Stimulated activated naive CD8-positive, alpha-beta T cell treated with anti-CD3 and anti-CD28 coated beads, Interleukin-15, Interleukin-2, amounts not matched to agents 100 U/mL and 50 U/mL, for 24 hours (primary cell): Measurements from ENCODE around the gene CLCN7.

ENCODE experiments used
- ATAC-seq: fragments of 150-1000 bp; cut with Tn5 transposase; one replicate; pipeline ENCODE4 v1.10.0; 2021
- DNase-seq: peaks from one replicate; pipeline ENCODE4 v3.0.0; 2021

Gene CLCN7

DNA sequence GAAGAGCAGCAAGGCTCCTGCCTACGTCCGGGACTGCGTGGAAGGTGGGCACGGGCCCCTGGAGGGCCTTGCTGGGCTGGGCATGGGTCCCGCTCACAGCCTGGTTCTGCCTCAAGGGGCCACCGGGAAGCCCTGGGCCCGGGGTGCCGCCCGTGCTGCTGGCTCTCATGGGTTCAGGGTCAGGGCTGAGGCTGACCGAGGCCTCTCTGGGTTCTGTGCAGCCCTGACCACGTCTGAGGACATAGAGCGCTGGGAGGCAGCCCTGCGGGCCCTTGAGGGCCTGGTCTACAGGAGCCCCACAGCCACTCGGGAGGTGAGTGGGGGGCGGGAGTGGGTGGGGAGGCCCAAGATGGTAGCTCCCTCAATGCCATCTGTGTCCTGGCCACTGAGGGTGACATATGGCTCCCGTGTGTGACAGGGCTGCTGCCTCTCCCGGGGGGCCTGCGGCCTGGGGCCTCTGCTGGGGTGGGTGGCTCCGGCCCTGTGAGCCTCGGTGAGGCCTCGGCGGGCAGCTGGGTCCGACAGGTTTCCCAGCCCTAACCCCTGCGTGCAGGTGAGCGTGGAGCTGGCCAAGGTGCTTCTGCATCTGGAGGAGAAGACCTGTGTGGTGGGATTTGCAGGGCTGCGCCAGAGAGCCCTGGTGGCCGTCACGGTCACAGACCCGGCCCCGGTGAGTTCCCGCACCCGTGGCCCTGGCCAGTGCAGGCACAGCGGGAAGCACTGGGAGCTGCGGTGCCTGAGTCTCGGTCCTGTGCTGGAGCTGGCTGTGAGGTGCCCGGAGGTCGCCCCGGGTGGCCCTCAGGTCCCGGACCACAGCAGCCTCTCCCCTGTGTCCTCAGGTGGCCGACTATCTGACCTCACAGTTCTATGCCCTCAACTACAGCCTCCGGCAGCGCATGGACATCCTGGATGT is 27.5 kb upstream of the CLCN7 start:
- DNase-seq (no peak), ATAC-seq (no peak)

GRCh38 chr16:1501630-1502029 is 26.8 kb upstream of the CLCN7 start:
- ATAC-seq: no peak
- no peak for DNase-seq

DNA sequence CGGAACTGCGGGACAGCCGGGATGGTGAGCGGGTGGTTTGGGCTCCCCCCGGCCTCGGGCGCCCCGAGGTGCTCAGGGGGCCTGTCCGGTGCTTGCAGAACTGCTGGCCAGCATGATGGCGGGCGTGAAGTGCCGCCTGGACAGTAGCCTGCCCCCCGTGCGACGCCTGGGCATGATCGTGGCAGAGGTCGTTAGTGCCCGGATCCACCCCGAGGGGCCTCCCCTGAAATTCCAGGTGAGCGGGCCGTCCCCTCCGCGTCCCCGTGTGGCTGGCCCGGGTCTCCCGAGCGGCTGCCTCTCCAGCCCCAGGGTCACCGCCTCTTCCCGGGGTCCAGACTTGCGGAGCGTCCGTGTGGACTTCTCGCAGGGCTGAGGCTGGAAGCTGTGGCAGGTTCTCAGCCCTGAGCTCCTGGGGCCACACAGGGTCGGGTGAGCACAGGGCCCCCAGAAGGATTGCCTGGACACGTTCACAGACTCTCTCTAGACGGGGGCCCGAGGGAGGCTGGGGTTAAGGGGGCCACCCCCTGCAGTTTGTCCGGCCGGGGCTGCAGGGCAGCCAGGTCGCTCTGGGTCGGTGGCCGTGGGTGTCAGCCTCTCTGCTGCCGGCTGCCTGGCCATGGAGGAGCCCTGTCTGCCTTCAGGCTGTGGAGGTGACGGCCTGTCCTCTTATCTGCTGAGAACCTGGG is 25.8 kb upstream of the CLCN7 start:
- ATAC-seq (no peak), DNase-seq (no peak)

DNA sequence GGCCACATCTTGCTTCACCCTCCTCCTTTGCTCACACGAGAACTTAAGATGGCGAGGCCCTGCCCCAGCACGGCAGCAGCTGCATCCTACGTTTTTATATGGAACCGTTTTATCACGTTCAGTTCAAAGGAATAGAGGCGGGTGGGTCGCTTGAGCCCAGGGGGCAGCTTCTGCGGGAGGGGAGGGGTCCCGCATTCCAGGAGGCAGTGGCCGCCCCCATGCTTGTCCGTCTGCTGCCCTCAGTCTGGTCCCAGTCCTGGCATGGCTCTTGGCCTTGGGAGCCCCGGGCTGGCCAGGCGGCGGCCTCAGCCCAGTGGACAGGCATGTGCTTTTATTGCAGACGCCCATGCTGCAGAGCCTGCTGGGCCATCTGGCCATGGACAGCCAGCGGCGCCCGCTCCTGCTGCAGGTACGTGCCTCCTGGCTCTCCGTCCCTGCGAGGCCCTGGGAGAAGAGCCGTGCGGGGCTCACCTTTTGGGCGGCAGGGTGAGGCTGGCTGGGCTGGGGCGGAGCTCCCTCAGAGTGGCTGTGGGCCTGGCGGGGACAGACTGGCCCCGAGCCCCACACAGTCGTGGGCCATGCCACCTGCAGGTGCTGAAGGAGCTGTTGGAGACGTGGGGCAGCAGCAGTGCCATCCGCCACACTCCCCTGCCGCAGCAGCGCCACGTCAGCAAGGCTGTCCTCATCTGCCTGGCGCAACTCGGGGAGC is 25.1 kb upstream of the CLCN7 start:
- no peak for ATAC-seq
- DNase-seq: no peak

DNA sequence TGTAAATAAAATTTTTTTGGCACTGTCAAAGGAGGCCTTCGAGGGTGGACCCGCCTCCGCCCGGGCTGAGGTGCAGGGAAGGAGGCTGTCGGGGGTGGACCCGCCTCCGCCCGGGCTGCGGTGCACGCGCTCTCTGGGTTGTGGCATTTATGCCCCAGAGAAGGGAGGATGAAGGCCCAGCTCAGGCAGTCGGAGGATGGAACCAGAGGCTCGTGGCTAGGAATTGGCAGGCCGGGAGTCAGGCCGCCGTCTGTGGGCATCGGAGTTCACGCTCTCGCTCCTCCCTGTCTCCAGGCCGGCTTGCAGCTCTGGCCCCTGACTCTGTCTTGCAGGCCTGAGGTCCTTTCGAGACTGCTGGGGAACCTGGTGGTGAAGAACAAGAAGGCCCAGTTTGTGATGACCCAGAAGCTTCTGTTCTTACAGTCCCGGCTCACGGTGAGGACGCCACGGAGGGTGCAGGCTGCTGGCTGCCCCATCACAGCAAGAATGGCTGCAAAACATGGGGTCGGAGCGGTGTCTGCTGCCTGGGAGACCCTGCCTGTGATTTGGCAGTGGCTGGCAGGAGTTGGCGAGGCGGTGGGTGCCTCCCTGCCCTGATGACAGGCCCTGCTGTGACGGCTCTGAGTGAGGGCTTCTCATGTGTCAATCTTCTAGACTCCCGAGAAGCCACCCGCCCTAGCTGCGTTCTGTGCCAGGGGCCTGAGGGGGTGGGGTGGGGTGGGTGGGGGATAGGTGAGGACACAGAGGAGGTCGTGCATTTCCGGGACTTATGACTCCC is 24.3 kb upstream of the CLCN7 start:
- ATAC-seq (no peak), DNase-seq (no peak)

DNA sequence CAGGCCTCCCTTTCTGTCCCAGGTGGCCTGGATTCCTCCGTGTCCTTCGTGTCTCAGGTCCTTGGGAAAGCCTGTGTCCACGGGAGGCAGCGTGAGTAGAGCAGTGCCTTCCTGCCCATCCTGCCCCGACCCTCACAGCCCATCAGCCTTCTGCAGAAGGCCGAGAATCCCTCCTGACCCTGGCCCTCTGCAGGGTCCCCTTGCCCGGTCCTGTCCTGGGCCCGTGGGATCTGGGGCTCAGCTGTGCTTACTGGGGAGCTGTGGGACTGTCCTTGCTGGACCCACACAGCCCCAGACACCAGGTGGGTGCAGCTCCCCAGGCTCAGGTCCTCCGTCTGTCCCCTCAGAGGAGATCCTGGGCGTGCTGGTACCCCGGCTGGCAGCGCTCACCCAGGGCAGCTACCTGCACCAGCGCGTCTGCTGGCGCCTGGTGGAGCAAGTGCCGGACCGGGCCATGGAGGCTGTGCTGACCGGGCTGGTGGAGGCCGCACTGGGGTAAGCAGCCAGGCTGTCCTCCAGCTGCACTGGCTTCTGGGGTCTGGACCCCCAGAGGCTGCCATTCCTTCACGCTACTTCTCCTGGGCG is 22.3 kb upstream of the CLCN7 start:
- no peak for ATAC-seq
- no peak for DNase-seq

- ATAC-seq (no peak), DNase-seq (no peak)
Measured at GRCh38 chr16:1496464-1496863, 21.6 kb upstream of the CLCN7 start.

- DNase-seq (no peak), ATAC-seq (no peak)
Measured at GRCh38 chr16:1495889-1496262, 21.0 kb upstream of the CLCN7 start.

DNA sequence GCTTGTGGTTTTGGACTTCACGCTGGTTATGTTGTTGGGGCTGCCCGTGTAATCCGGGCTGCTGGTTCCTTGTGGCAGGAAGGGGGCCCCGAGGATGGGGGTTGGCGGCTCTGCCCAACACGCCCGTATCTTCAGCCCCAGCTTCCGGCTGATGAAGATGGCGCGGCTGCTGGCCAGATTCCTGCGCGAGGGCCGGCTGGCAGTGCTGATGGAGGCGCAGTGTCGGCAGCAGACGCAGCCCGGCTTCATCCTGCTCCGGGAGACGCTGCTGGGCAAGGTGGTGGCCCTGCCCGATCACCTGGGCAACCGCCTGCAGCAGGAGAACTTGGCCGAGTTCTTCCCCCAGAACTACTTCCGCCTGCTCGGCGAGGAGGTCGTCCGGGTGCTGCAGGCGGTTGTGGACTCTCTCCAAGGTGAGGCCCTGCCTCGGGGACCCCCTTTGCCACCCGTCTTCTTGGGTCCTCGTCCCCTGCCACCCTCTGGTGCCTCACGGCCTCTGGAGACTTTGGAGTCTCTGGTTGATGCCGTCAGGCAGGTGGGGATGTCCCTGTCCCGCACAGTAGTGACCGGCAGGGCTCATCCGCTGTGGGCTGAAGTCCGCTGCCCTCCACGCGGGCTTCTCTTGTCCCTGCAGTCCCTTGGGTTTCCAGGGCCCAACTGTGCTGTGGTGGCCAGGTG is 20.5 kb upstream of the CLCN7 start:
- no peak for DNase-seq
- ATAC-seq: no peak

DNA sequence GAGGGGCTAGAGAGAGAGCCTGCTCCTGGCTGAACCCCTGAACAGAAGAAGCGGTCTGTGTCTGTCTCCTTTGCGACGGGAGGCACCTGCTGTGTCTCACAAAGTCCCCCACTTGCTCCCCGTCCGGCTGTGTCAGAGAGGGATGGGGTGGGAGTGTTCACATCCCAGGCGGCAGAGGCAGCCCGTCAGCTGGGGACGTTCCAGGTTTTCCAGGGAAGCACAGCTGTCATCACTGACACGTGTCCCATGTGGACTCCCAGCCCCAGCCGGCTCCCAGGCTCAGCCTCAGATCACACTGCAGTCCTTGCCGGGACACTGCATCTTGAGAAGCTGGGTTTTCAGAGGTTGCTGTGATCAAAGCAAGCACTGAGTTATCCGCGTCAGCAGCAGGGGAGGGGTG is 19.9 kb upstream of the CLCN7 start:
- no peak for ATAC-seq
- no peak for DNase-seq

DNA sequence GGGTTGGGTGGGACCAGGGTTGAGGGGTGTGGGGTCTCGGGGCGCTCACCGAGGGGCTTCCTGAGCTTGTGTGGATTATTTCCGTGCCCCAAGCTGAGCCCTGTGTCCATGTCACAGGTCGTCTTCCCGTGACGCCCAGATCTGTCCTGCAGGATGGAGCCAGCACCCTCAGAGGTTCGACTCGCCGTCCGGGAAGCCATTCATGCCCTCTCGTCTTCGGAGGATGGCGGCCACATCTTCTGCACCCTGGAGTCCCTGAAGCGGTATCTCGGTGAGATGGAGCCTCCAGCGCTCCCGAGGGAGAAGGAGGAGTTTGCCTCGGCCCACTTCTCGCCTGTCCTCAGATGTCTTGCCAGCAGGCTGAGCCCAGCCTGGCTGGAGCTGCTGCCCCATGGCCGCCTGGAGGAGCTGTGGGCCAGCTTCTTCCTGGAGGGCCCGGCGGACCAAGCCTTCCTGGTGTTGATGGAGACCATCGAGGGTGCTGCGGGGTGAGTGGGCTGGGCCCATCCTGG is 19.4 kb upstream of the CLCN7 start:
- DNase-seq: no peak
- ATAC-seq: no peak

- ATAC-seq (no peak), DNase-seq (peak; percentile 36)
Measured at GRCh38 chr16:1493746-1494094, 18.9 kb upstream of the CLCN7 start.

GRCh38 chr16:1492923-1493745 is 18.3 kb upstream of the CLCN7 start, which contains the start of gene TELO2:
TSS of gene TELO2 (plus strand) at chr16:1493360. CDS start at chr16:1494282, 922 bp downstream.
- DNase-seq (peak; percentile 92), ATAC-seq (peak; percentile 79)

- ATAC-seq: no peak
- no peak for DNase-seq
Measured at GRCh38 chr16:1492082-1492922, 17.5 kb upstream of the CLCN7 start.

DNA sequence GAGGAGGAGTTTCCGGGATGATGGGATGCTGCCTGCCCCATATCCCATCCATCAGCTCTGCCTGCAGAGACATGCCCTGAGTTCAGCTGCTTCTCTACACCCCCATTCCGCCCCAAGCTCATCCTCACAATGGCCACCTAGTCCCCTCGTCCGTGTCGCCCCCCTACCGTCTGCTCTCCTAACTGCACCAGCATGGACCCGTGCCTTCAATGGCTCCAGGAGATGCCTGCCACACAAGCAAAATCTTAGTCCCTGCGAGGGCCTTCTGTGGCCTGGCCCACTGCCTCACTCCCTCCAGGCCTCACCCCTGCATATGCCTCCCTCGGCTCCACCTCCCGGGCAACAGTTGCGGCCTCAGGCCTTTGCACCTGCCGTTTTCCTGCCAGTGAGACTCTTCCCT is 16.5 kb upstream of the CLCN7 start:
- DNase-seq (no peak), ATAC-seq (no peak)

DNA sequence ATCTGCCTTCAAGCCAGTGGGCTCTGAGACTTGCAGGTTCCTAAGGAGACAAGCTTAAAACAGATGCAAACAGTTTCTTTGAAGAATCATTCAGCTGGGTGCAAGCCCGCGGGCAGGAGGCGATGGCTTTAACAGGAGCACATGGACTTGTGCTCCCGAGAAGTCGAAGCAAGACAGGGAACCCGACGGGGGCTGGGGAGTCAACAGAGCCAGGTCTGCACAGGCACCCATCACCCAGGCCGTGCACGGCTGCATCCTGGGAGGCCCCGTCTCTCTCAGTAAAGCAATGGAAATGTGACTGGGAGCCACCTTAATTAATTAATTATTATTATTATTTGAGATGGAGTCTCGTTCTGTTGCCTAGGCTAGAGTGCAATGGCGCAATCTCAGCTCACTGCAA is 14.2 kb upstream of the CLCN7 start:
- no peak for DNase-seq
- ATAC-seq: no peak

GRCh38 chr16:1488619-1489018 is 13.8 kb upstream of the CLCN7 start, which contains the start of gene PTX4:
TSS of gene PTX4 (minus strand) at chr16:1488944. CDS start at chr16:1488909, 35 bp downstream.
- no peak for ATAC-seq
- no peak for DNase-seq

- ATAC-seq (no peak), DNase-seq (no peak)
Measured at GRCh38 chr16:1488054-1488601, 13.3 kb upstream of the CLCN7 start.
